Endothelial cell (in vitro differentiated cells): ENCODE results near the gene ABCG4. TPM values are rescaled to one million over a fixed set of nuclear protein-coding genes. Genes with fewer than 3 reads are reported as not detected.

Source experiments
- DNase-seq: peaks from one replicate; pipeline ENCODE4 v3.0.0; 2021; ENCODE audit warnings: low spot score
- H3K27ac Mint-ChIP-seq: one replicate; pipeline ENCODE4 v1.8.0; 2021; ENCODE audit warnings: mixed read lengths, inconsistent platforms; ENCODE audit not compliant: unreplicated experiment
- H3K27me3 Mint-ChIP-seq: one replicate; pipeline ENCODE4 v1.8.0; 2021; ENCODE audit warnings: mild to moderate bottlenecking, moderate library complexity, mixed read lengths, inconsistent platforms; ENCODE audit not compliant: unreplicated experiment
- H3K36me3 Mint-ChIP-seq: one replicate; pipeline ENCODE4 v1.8.0; 2021; ENCODE audit warnings: mild to moderate bottlenecking, low read depth, mixed read lengths, inconsistent platforms; ENCODE audit not compliant: unreplicated experiment
- H3K4me1 Mint-ChIP-seq: one replicate; pipeline ENCODE4 v1.8.0; 2021; ENCODE audit warnings: mild to moderate bottlenecking, mixed read lengths, inconsistent platforms; ENCODE audit not compliant: unreplicated experiment
- H3K4me3 Mint-ChIP-seq: one replicate; pipeline ENCODE4 v1.8.0; 2021; ENCODE audit warnings: mild to moderate bottlenecking, mixed read lengths, inconsistent platforms; ENCODE audit not compliant: unreplicated experiment
- H3K9me3 Mint-ChIP-seq: one replicate; pipeline ENCODE4 v1.8.0; 2021; ENCODE audit warnings: mixed read lengths, inconsistent platforms; ENCODE audit not compliant: unreplicated experiment
- CTCF ChIP-seq: fragments of 200-600 bp; sonication (generic); IDR thresholded peaks from one replicate; pipeline ENCODE4 v1.5.0; 2021; ENCODE audit warnings: antibody characterized with exemption; ENCODE audit not compliant: unreplicated experiment
- total RNA-seq: library from RNA; stranded (reverse); fragmentation: NEBNext Ultra II Directional; extraction: Animal tissue kit (Norgen Biotek cat#: 25700); gene quantifications from one replicate; pipeline ENCODE4 v1.2.1, GENCODE V29; 2021; ENCODE audit not compliant: unreplicated experiment

ABCG4 gene
- total RNA-seq, 1 donor from 2014 or later: 0.10 TPM

GRCh38 chr11:119108146-119108856, 40.6 kb upstream of the ABCG4 start:
- peak overlapping the region; percentile 89 for H3K4me3 Mint-ChIP-seq
- H3K4me1 Mint-ChIP-seq: peaks cover 46% of the 10 kb centered on the region
- peaks cover 18% of the 10 kb centered on the region for H3K27me3 Mint-ChIP-seq
- H3K36me3 Mint-ChIP-seq: peaks cover 23% of the 10 kb centered on the region
- TF ChIP-seq CTCF: no peak
- H3K9me3 Mint-ChIP-seq: no peaks in the 10 kb centered on the region
- H3K27ac Mint-ChIP-seq: peak overlapping the region; percentile 57
- DNase-seq: no peak

- peak overlapping the region; percentile 57 for H3K27ac Mint-ChIP-seq
- H3K36me3 Mint-ChIP-seq: peaks cover 25% of the 10 kb centered on the region
- peaks cover 18% of the 10 kb centered on the region for H3K27me3 Mint-ChIP-seq
- peak overlapping the region; percentile 89 for H3K4me3 Mint-ChIP-seq
- TF ChIP-seq CTCF: no peak
- no peak for DNase-seq
- H3K4me1 Mint-ChIP-seq: peaks cover 44% of the 10 kb centered on the region
- H3K9me3 Mint-ChIP-seq: no peaks in the 10 kb centered on the region
Observed at GRCh38 chr11:119108857-119109221, 40.0 kb upstream of the ABCG4 start.

- H3K27me3 Mint-ChIP-seq: peaks cover 20% of the 10 kb centered on the region
- no peaks in the 10 kb centered on the region for H3K9me3 Mint-ChIP-seq
- H3K27ac Mint-ChIP-seq: peak overlapping the region; percentile 2
- peaks cover 25% of the 10 kb centered on the region for H3K36me3 Mint-ChIP-seq
- H3K4me3 Mint-ChIP-seq: peak overlapping the region; percentile 53
- no peak for TF ChIP-seq CTCF
- H3K4me1 Mint-ChIP-seq: peaks cover 44% of the 10 kb centered on the region
- DNase-seq: no peak
Observed at GRCh38 chr11:119109843-119110242, 39.0 kb upstream of the ABCG4 start.

GRCh38 chr11:119110439-119110838, 38.4 kb upstream of the ABCG4 start:
- TF ChIP-seq CTCF: no peak

GRCh38 chr11:119111361-119111925, 37.4 kb upstream of the ABCG4 start:
- H3K27ac Mint-ChIP-seq: no peak overlapping the region
- DNase-seq: no peak
- H3K9me3 Mint-ChIP-seq: no peaks in the 10 kb centered on the region
- H3K36me3 Mint-ChIP-seq: peaks cover 25% of the 10 kb centered on the region
- TF ChIP-seq CTCF: no peak
- peak overlapping the region; percentile 34 for H3K4me3 Mint-ChIP-seq
- peaks cover 17% of the 10 kb centered on the region for H3K27me3 Mint-ChIP-seq
- H3K4me1 Mint-ChIP-seq: peaks cover 48% of the 10 kb centered on the region

More at GRCh38 chr11:119110439-119110838, 38.4 kb upstream of the ABCG4 start:
- Mint-ChIP-seq H3K4me3 (peak overlapping the region; percentile 49), H3K36me3 (peaks cover 25% of the 10 kb centered on the region), H3K9me3 (no peaks in the 10 kb centered on the region), H3K4me1 (peaks cover 45% of the 10 kb centered on the region), H3K27ac (peak overlapping the region; percentile 2), H3K27me3 (peaks cover 17% of the 10 kb centered on the region)
- no peak for DNase-seq
